Measurements from ENCODE around the gene TRIML1. TPM values are rescaled to one million over a fixed set of nuclear protein-coding genes. Genes with fewer than 3 reads are reported as not detected.

The TRIML1 gene
- total RNA-seq, 4 donors from 2014 or later: not detected

DNA sequence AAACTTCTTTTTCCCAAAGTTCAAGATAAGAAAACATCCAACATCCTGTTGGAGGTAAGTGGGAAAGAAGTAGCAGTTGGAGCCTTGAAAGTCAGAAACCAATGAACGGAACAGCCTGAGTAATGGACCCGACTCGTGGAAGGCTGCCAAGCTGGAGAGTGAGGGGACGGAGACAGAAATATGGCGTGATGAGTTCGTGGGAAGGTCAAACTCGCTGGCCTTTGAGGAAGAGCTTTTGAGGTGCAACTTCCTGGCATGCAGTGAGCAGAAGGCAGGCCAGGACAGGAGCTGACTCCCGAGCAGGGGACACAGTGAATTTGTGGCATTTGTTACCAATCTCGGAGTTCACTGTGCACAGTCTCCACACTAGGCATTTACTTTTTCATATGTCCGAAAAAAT is 1.0 kb upstream of the TRIML1 start:
- Histone ChIP-seq H3K27me3 (no peaks in the 10 kb centered on the region), H3K4me1 (peaks cover 0 to 3% of the 10 kb centered on the region in 2 donors), H3K36me3 (no peaks in the 10 kb centered on the region), H3K27ac (no peak overlapping the region), H3K9me3 (no peaks in the 10 kb centered on the region), H3K4me3 (no peak overlapping the region)
- in situ Hi-C loops (cut with MboI; ENCODE audit: low sequenced_read_pairs in 4 of 4): no loop called here
- intact Hi-C loops (cut with DNase I; ENCODE audit: low total_unique reads): no loop called here
- TF ChIP-seq CTCF (IDR thresholded peaks at IDR 0.05 in 4 of 5, conservative IDR thresholded peaks at IDR 0.05 in 1 of 5): no peak
- TF ChIP-seq POLR2A (IDR thresholded peaks at IDR 0.05): no peak
- DNase-seq: no peak
- no peak for ATAC-seq

DNA sequence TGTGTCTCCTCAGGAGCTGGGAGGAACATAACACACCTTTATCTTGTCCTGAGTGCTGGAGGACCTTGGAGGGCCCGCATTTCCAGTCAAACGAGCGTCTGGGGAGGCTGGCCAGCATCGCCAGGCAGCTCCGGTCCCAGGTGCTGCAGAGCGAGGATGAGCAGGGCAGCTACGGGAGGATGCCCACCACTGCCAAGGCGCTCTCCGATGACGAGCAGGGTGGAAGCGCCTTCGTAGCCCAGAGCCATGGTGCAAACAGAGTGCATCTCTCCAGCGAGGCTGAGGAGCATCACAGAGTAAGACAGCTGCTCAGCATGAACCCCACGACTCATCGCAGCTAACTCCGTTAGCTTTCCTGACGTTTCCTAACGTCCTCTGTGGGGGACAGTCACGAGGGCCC is 430 bp downstream of the TRIML1 start:
- H3K9me3 ChIP-seq: no peaks in the 10 kb centered on the region
- H3K36me3 ChIP-seq: no peaks in the 10 kb centered on the region
- no peak for DNase-seq
- TF ChIP-seq CTCF (IDR thresholded peaks at IDR 0.05 in 4 of 5, conservative IDR thresholded peaks at IDR 0.05 in 1 of 5) (no peak), POLR2A (IDR thresholded peaks at IDR 0.05) (no peak)
- no peak overlapping the region for H3K27ac ChIP-seq
- intact Hi-C loops (cut with DNase I; ENCODE audit: low total_unique reads) (no loop called here), in situ Hi-C loops (cut with MboI; ENCODE audit: low sequenced_read_pairs in 4 of 4) (no loop called here)
- no peak for ATAC-seq
- no peaks in the 10 kb centered on the region for H3K27me3 ChIP-seq
- H3K4me1 ChIP-seq: peaks cover 0 to 3% of the 10 kb centered on the region in 2 donors
- no peak overlapping the region for H3K4me3 ChIP-seq

DNA sequence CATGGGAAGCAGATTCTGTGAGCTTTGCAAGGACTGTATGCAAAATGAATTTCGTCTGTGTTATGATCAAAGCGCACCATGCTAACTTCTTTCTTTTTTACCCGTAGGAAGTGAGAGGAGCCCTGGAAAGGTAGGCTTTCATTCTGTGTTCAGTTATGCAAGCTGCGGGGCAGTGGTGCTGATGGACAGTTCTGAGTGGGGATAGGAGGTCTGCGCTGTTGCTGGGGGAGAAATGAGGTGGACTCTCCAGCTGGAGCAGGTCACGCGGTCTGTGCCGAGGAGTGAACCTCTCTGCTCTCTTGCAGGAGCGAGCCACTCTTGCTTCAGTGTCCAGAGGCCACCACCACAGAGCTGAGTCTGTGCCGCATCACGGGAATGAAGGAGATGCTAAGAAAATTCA is 4.5 kb downstream of the TRIML1 start:
- ATAC-seq (no peak), DNase-seq (no peak)
- in situ Hi-C loops (cut with MboI; ENCODE audit: low sequenced_read_pairs in 4 of 4) (no loop called here), intact Hi-C loops (cut with DNase I; ENCODE audit: low total_unique reads) (no loop called here)
- H3K36me3 ChIP-seq: no peaks in the 10 kb centered on the region
- peaks cover 0 to 3% of the 10 kb centered on the region in 2 donors for H3K4me1 ChIP-seq
- no peaks in the 10 kb centered on the region for H3K27me3 ChIP-seq
- no peak overlapping the region for H3K4me3 ChIP-seq
- no peak for TF ChIP-seq POLR2A (IDR thresholded peaks at IDR 0.05)
- no peak for TF ChIP-seq CTCF (IDR thresholded peaks at IDR 0.05 in 4 of 5, conservative IDR thresholded peaks at IDR 0.05 in 1 of 5)
- no peaks in the 10 kb centered on the region for H3K9me3 ChIP-seq
- no peak overlapping the region for H3K27ac ChIP-seq

DNA sequence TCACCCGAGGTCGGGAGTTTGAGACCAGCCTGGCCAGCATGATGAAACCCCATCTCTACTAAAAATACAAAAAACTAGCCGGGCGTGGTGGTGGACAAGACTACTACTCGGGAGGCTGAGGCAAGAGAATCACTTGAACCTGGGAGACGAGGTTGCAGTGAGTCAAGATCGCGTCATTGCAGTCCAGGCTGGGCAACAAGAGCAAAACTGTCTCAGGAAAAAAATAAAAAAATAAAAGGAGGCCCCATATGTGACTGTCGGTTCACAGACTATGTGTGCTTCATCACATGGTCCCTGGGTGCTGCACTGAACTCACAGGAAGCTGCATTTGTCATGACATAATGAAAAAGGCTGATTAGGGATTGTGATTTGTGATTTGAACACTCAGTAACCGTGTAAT is 6.4 kb downstream of the TRIML1 start:
- H3K9me3 ChIP-seq: no peaks in the 10 kb centered on the region
- peaks cover 0 to 3% of the 10 kb centered on the region in 2 donors for H3K4me1 ChIP-seq
- in situ Hi-C loops (cut with MboI; ENCODE audit: low sequenced_read_pairs in 4 of 4): no loop called here
- no peaks in the 10 kb centered on the region for H3K36me3 ChIP-seq
- TF ChIP-seq POLR2A (IDR thresholded peaks at IDR 0.05) (no peak), CTCF (IDR thresholded peaks at IDR 0.05 in 4 of 5, conservative IDR thresholded peaks at IDR 0.05 in 1 of 5) (no peak)
- no peak for ATAC-seq
- H3K27me3 ChIP-seq: no peaks in the 10 kb centered on the region
- H3K4me3 ChIP-seq: no peak overlapping the region
- intact Hi-C loops (cut with DNase I; ENCODE audit: low total_unique reads): no loop called here
- H3K27ac ChIP-seq: no peak overlapping the region
- no peak for DNase-seq

- H3K4me3 ChIP-seq: no peak overlapping the region
- H3K36me3 ChIP-seq: no peaks in the 10 kb centered on the region
- no peaks in the 10 kb centered on the region for H3K27me3 ChIP-seq
- ATAC-seq (no peak), DNase-seq (no peak)
- no peaks in the 10 kb centered on the region for H3K4me1 ChIP-seq
- TF ChIP-seq CTCF (IDR thresholded peaks at IDR 0.05 in 4 of 5, conservative IDR thresholded peaks at IDR 0.05 in 1 of 5) (no peak), POLR2A (IDR thresholded peaks at IDR 0.05) (no peak)
- in situ Hi-C loops (cut with MboI; ENCODE audit: low sequenced_read_pairs in 4 of 4) (no loop called here), intact Hi-C loops (cut with DNase I; ENCODE audit: low total_unique reads) (no loop called here)
- no peaks in the 10 kb centered on the region for H3K9me3 ChIP-seq
- H3K27ac ChIP-seq: no peak overlapping the region
These were observed 7.4 kb downstream of the TRIML1 start for GRCh38 chr4:188146618-188147017.

Data from gastrocnemius medialis (tissue), 4 donors.